Colonic mucosa (tissue), 4 donors: ENCODE data around the gene SBNO1. TPM values are rescaled to one million over a fixed set of nuclear protein-coding genes. Genes with fewer than 3 reads are reported as not detected.

Experiments
- DNase-seq: peaks from one replicate; pipeline ENCODE4 v3.0.0-alpha.2; 2020
- H3K27ac ChIP-seq: fragments of 200-600 bp; one replicate; pipeline ENCODE4 v1.8.0; 2021
- H3K27me3 ChIP-seq: fragments of 200-600 bp; one replicate; pipeline ENCODE4 v1.8.0; 2021
- H3K36me3 ChIP-seq: fragments of 200-600 bp; one replicate; pipeline ENCODE4 v1.8.0; 2021
- H3K4me1 ChIP-seq: fragments of 200-600 bp; one replicate; pipeline ENCODE4 v1.8.0; 2021; ENCODE audit warnings: mild to moderate bottlenecking
- H3K4me3 ChIP-seq: fragments of 200-600 bp; one replicate; pipeline ENCODE4 v1.8.0; 2021
- H3K9ac ChIP-seq, 2 donors: one replicate each; pipeline ENCODE4 v1.7.0; 2013; ENCODE audit warnings: control low read depth in 2 of 2, low read depth in 2 of 2, low read length in 2 of 2
- H3K9me3 ChIP-seq: fragments of 200-600 bp; one replicate; pipeline ENCODE4 v1.8.0; 2021
- intact Hi-C: fragments of 100-400 bp; cut with DNase I; formaldehyde crosslinking; loops from one replicate; pipeline ENCODE4 v1.14.1; 2022
- total RNA-seq, 2 donors: library from RNA; stranded (reverse); fragmentation: NEBNext Ultra II Directional in 1 of 2; extraction: Animal tissue kit (Norgen Biotek cat#: 25700) in 1 of 2; gene quantifications; one replicate each; pipeline ENCODE4 v1.2.1, GENCODE V29; 2021
- TF ChIP-seq, protein P1 (sequence below): fragments of 200-600 bp; IDR thresholded peaks from one replicate; pipeline ENCODE4 v1.8.0; 2022; ENCODE audit warnings: antibody characterized with exemption, mild to moderate bottlenecking
- donor health status: healthy.
- donor health status: DM: no; HTN: no; CAD: no.
- donor health status: DM: no; HTN: no; CAD: no.

SBNO1 gene
- total RNA-seq, 2 donors from 2014 or later, result 36.5 to 37.3 TPM

DNA sequence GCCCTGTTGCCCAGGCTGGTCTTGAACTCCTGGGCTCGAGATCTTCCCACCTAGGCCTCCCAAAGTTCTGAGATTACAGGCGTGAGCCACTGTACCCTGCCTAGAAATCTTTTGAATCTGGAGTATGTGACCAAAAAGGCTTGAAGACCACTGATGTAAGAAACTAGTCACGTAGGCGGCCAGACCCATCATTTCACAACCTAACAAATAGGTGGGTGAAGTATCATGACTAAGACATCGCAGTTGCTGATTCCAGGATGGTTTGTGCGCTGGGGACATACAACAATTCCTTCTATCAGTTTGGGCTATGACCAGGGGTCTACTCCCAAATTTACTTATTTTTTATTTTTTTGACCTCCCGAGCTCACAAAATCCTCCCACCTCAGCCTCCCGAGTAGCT, 81.2 kb downstream of the SBNO1 start:
- H3K4me1 ChIP-seq, result no peaks in the 10 kb centered on the region
- H3K9me3 ChIP-seq, result no peaks in the 10 kb centered on the region
- H3K9ac ChIP-seq, result no peak overlapping the region
- H3K27me3 ChIP-seq, result no peaks in the 10 kb centered on the region
- DNase-seq, result no peak
- TF ChIP-seq, protein P1, sequence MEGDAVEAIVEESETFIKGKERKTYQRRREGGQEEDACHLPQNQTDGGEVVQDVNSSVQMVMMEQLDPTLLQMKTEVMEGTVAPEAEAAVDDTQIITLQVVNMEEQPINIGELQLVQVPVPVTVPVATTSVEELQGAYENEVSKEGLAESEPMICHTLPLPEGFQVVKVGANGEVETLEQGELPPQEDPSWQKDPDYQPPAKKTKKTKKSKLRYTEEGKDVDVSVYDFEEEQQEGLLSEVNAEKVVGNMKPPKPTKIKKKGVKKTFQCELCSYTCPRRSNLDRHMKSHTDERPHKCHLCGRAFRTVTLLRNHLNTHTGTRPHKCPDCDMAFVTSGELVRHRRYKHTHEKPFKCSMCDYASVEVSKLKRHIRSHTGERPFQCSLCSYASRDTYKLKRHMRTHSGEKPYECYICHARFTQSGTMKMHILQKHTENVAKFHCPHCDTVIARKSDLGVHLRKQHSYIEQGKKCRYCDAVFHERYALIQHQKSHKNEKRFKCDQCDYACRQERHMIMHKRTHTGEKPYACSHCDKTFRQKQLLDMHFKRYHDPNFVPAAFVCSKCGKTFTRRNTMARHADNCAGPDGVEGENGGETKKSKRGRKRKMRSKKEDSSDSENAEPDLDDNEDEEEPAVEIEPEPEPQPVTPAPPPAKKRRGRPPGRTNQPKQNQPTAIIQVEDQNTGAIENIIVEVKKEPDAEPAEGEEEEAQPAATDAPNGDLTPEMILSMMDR, result no peak
- intact Hi-C loops, result no loop called here
- no peak overlapping the region for H3K4me3 ChIP-seq
- H3K27ac ChIP-seq, result no peak overlapping the region
- no peaks in the 10 kb centered on the region for H3K36me3 ChIP-seq

DNA sequence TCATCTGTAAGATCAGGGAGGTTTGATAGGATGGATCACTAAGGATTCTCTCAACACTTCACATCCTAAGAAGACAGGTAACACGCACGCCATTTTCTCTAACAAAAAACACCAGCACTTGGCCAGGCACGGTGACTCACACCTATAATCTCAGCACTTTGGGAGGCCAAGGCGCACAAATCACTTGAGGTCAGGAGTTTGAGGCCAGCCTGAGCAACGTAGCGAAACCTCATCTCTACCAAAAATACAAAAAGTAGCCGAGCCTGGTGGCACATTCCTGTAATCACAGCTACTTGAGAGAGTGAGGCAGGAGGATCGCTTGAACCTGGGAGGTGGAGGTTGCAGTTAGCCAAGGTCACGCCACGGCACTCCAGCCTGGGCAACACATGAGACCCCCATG, 82.5 kb downstream of the SBNO1 start:
- H3K27me3 ChIP-seq, result no peaks in the 10 kb centered on the region
- H3K36me3 ChIP-seq, result no peaks in the 10 kb centered on the region
- H3K4me1 ChIP-seq, result no peaks in the 10 kb centered on the region
- intact Hi-C loops, result no loop called here
- TF ChIP-seq, protein P1, result no peak
- no peaks in the 10 kb centered on the region for H3K9me3 ChIP-seq
- H3K27ac ChIP-seq, result no peak overlapping the region
- DNase-seq, result no peak
- no peak overlapping the region for H3K9ac ChIP-seq
- no peak overlapping the region for H3K4me3 ChIP-seq

GRCh38 chr12:123280971-123281370, 83.7 kb downstream of the SBNO1 start:
- Histone ChIP-seq H3K27me3 (no peaks in the 10 kb centered on the region), H3K27ac (no peak overlapping the region), H3K36me3 (no peaks in the 10 kb centered on the region), H3K4me1 (no peaks in the 10 kb centered on the region), H3K9me3 (no peaks in the 10 kb centered on the region), H3K9ac (no peak overlapping the region), H3K4me3 (no peak overlapping the region)
- TF ChIP-seq, protein P1, result no peak
- DNase-seq, result no peak
- intact Hi-C loops, result no loop called here

DNA sequence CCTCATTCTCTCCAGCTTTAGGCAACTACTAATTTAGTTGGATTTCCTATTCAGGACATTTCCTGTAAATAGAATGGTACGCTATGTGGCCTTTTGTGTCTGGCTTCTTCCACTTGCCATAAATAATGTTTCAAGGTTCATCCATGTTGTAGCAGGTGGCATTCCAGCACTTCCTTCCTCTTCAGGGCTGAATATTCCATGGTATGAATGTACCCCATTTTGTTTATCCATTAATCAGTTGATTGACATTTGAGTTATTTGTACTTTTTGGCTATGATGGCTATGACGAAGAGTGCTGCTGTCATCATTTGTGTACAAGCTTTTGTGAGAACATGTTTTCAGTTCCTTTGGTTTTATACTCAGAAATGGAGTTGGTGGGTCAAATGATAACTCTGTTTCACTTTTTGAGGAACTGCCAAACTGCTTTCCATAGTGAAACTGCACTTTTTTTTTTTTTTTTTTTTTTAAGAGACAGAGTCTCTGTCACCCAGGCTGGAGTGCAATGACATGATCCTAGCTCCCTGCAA, 86.5 kb downstream of the SBNO1 start:
- Histone ChIP-seq H3K9me3 (no peaks in the 10 kb centered on the region), H3K9ac (no peak overlapping the region), H3K4me3 (no peak overlapping the region), H3K27me3 (no peaks in the 10 kb centered on the region), H3K36me3 (no peaks in the 10 kb centered on the region), H3K4me1 (no peaks in the 10 kb centered on the region), H3K27ac (no peak overlapping the region)
- TF ChIP-seq, protein P1, result no peak
- no peak for DNase-seq
- intact Hi-C loops, result no loop called here

DNA sequence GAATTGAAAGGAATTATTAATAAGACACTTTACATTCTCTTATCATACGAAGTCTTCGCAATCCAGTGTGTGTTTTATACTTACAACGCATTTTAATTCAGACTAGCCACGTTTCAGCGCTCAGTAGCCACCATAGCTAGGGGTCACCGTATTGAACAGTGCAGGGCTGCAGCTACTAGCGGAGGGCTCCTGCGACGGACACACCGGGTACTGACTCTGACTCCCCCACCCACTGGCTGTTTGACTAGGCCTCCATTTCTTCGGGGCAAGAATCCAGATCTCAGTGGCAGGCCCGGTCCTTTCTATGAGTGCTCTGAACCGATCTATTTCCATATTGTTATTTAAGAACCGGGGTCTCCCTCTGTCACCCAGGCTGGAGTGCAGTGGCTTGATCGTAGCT, 91.5 kb downstream of the SBNO1 start:
- H3K27me3 ChIP-seq, result no peaks in the 10 kb centered on the region
- H3K4me1 ChIP-seq, result peaks cover 3% of the 10 kb centered on the region
- no peaks in the 10 kb centered on the region for H3K9me3 ChIP-seq
- intact Hi-C loops, result no loop called here
- TF ChIP-seq, protein P1, result no peak
- no peaks in the 10 kb centered on the region for H3K36me3 ChIP-seq
- no peak overlapping the region for H3K27ac ChIP-seq
- no peak overlapping the region for H3K9ac ChIP-seq
- no peak for DNase-seq
- H3K4me3 ChIP-seq, result no peak overlapping the region
